22Rv1 (cell line): ENCODE measurements around the gene ACAP3.

Source experiments
- H3K27ac ChIP-seq: fragments of 450-650 bp; 2 replicates; pipeline ENCODE4 v1.5.1; 2017
- CTCF ChIP-seq: fragments of 450-650 bp; IDR thresholded peaks from 2 replicates; pipeline ENCODE4 v1.5.1; 2017; ENCODE audit warnings: mild to moderate bottlenecking
- ZFX ChIP-seq: fragments of 450-650 bp; IDR thresholded peaks from 2 replicates; pipeline ENCODE4 v1.6.1; 2017; ENCODE audit warnings: antibody characterized with exemption, borderline replicate concordance

Gene ACAP3

DNA sequence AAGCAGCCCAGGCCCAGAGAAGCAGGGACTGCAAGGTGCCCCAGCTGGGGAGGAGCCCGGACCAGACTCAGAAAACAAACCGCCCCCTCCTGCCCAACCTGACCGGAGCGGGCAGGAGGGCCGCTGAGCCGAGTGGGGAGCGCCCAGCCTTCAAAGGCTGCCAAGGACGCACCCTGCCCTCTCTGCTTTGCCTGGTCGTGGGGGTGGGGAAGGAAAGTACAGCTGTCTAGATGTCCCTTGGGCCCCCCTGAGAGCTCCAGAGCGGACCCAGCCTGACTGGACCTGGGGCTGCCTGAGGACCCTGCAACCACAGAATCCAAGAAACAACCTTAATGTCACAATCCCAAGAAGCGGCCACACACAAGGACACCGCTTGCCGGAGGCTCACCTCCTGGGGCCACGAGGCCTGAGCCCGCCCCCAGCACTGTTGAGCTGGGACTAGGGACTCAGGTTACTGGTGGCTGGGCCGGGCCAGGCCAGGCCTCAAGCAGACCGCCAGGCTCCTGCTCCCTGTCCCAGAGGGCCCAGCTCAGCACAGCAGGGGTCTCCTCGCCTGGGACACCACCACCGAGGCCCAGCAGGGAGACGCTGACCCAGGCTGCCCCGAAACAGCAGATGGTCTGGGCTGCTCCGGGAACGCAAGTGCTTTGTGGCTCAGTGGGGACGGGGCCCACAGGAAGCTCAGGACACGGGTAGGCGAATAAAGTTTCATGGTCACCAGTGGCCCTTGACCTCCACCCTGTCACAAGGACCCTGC is 40.1 kb upstream of the ACAP3 start:
- TF ChIP-seq CTCF (no peak), ZFX (no peak)
- peak overlapping the region; percentile 88 for H3K27ac ChIP-seq

DNA sequence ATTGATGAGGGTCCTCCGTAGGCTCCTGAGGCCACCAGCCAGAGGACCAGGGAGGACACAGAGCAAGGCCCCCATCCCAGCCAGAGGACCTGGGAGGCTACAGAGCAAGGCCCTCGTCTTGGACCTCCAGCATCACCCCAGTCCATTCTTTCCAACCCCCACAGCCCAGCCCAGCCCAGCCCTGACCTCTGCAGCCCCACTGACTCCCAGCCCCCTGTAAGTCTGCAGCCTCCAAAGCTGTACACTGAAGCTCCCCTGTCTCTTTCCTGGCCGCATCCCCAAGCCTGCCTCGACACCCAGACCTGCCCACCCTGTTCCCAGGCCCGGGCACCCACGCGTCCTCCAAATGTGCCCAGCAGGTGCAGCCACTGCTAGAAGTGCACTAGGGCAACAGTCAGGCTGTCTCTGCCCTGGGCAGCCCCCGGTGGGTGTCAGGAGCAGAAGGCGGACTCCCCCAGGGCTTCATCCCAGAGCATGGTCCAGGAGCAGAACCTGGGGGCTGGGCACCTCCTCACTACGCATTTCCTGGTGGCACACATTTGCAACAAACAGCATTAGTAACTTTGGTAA is 39.4 kb upstream of the ACAP3 start:
- TF ChIP-seq CTCF (no peak), ZFX (no peak)
- H3K27ac ChIP-seq: peak overlapping the region; percentile 88

GRCh38 chr1:1346501-1346890 is 38.8 kb upstream of the ACAP3 start:
- peak overlapping the region; percentile 88; the same call in 1 of the 2 replicates for H3K27ac ChIP-seq

GRCh38 chr1:1345860-1346500 is 38.2 kb upstream of the ACAP3 start:
- TF ChIP-seq ZFX (no peak), CTCF (no peak)
- H3K27ac ChIP-seq: no peak overlapping the region

More at GRCh38 chr1:1346501-1346890, 38.8 kb upstream of the ACAP3 start:
- no peak for TF ChIP-seq CTCF
- TF ChIP-seq ZFX: no peak

DNA sequence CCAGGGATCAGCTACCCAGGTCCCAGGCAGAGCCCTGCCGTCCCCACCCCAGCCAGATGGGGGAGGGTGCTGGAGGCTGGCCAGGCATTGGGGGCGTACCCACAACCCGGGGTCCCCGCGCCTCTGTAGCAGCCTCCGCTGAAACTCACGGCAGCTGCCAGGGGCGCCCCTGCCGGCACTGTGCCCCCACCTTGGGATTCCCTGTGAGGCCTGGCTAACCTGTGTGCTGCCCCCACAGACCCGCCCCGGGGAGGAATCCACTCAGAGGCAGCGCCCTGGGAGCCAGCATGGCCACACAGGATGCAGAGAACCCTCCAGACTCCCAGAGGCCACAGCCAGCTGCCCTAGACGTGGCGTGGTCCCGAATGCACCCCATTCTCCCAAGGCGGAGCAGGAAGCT is 37.7 kb upstream of the ACAP3 start:
- H3K27ac ChIP-seq: no peak overlapping the region
- TF ChIP-seq ZFX (no peak), CTCF (no peak)

- TF ChIP-seq CTCF (peak; percentile 43), ZFX (no peak)
Observed at GRCh38 chr1:1344655-1345361, 37.1 kb upstream of the ACAP3 start.

More at GRCh38 chr1:1344655-1345361, 37.1 kb upstream of the ACAP3 start:
- H3K27ac ChIP-seq: no peak overlapping the region
